Type B pancreatic cell (in vitro differentiated cells): ENCODE data around the gene WNT8B. TPM values are rescaled to one million over a fixed set of nuclear protein-coding genes. Genes with fewer than 3 reads are reported as not detected.

Source experiments
- DNase-seq: peaks from one replicate; pipeline ENCODE4 v3.0.0; 2021; ENCODE audit warnings: mixed read lengths; ENCODE audit not compliant: unreplicated experiment; ENCODE audit errors: extremely low spot score
- H3K27ac Mint-ChIP-seq: 2 replicates; pipeline ENCODE4 v1.8.0; 2021; ENCODE audit warnings: mild to moderate bottlenecking, mixed read lengths
- H3K27me3 Mint-ChIP-seq: 2 replicates; pipeline ENCODE4 v1.8.0; 2021; ENCODE audit warnings: mixed read lengths
- H3K36me3 Mint-ChIP-seq: 2 replicates; pipeline ENCODE4 v1.8.0; 2021; ENCODE audit warnings: mixed read lengths
- H3K4me1 Mint-ChIP-seq: one replicate; pipeline ENCODE4 v1.8.0; 2021; ENCODE audit warnings: mixed read lengths; ENCODE audit not compliant: unreplicated experiment
- H3K4me3 Mint-ChIP-seq: 2 replicates; pipeline ENCODE4 v1.8.0; 2021; ENCODE audit warnings: mild to moderate bottlenecking, mixed read lengths
- H3K9me3 Mint-ChIP-seq: 2 replicates; pipeline ENCODE4 v1.8.0; 2021; ENCODE audit warnings: mixed read lengths
- long read RNA-seq: library from polyadenylated mRNA; unstranded; transcript quantifications from one replicate; pipeline ENCODE4 v2.0.0, GENCODE V29; 2020
- total RNA-seq: library from RNA; stranded (reverse); gene quantifications from 2 replicates; pipeline ENCODE4 v1.2.1, GENCODE V29; 2021; ENCODE audit warnings: low replicate concordance
- TF ChIP-seq, protein P1 (sequence below): fragments of 200-600 bp; sonication (generic); conservative IDR thresholded peaks from 2 replicates; pipeline ENCODE4 v1.5.0; 2021; ENCODE audit warnings: antibody characterized with exemption, mild to moderate bottlenecking

Gene WNT8B, protein sequence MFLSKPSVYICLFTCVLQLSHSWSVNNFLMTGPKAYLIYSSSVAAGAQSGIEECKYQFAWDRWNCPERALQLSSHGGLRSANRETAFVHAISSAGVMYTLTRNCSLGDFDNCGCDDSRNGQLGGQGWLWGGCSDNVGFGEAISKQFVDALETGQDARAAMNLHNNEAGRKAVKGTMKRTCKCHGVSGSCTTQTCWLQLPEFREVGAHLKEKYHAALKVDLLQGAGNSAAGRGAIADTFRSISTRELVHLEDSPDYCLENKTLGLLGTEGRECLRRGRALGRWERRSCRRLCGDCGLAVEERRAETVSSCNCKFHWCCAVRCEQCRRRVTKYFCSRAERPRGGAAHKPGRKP
- total RNA-seq, result 0.29 and 0.68 TPM in 2 replicates
- long read RNA-seq, partial matches to known transcripts, result 1 of 1 reads
- long read RNA-seq, other reads (novel, unspliced or antisense), result 0 of 1 reads

GRCh38 chr10:100462709-100463108 is at the start of gene WNT8B:
TSS of gene WNT8B (plus strand) at chr10:100463009. CDS start at chr10:100463169, 160 bp downstream.
- Mint-ChIP-seq H3K27me3 (peaks cover 78% of the 10 kb centered on the region), H3K36me3 (no peaks in the 10 kb centered on the region), H3K9me3 (no peaks in the 10 kb centered on the region), H3K27ac (no peak within 1 kb of the TSS), H3K4me1 (no peaks in the 10 kb centered on the region), H3K4me3 (no peak within 1 kb of the TSS)
- TF ChIP-seq, protein P1, sequence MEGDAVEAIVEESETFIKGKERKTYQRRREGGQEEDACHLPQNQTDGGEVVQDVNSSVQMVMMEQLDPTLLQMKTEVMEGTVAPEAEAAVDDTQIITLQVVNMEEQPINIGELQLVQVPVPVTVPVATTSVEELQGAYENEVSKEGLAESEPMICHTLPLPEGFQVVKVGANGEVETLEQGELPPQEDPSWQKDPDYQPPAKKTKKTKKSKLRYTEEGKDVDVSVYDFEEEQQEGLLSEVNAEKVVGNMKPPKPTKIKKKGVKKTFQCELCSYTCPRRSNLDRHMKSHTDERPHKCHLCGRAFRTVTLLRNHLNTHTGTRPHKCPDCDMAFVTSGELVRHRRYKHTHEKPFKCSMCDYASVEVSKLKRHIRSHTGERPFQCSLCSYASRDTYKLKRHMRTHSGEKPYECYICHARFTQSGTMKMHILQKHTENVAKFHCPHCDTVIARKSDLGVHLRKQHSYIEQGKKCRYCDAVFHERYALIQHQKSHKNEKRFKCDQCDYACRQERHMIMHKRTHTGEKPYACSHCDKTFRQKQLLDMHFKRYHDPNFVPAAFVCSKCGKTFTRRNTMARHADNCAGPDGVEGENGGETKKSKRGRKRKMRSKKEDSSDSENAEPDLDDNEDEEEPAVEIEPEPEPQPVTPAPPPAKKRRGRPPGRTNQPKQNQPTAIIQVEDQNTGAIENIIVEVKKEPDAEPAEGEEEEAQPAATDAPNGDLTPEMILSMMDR, result no peak
- DNase-seq, result no peak

GRCh38 chr10:100413173-100413572 is 49.6 kb upstream of the WNT8B start:
- no peak overlapping the region for H3K27ac Mint-ChIP-seq
- peaks cover 6% of the 10 kb centered on the region for H3K27me3 Mint-ChIP-seq
- H3K9me3 Mint-ChIP-seq, result no peaks in the 10 kb centered on the region
- no peaks in the 10 kb centered on the region for H3K36me3 Mint-ChIP-seq
- TF ChIP-seq, protein P1, result no peak
- no peaks in the 10 kb centered on the region for H3K4me1 Mint-ChIP-seq
- DNase-seq, result no peak
- no peak overlapping the region for H3K4me3 Mint-ChIP-seq

DNA sequence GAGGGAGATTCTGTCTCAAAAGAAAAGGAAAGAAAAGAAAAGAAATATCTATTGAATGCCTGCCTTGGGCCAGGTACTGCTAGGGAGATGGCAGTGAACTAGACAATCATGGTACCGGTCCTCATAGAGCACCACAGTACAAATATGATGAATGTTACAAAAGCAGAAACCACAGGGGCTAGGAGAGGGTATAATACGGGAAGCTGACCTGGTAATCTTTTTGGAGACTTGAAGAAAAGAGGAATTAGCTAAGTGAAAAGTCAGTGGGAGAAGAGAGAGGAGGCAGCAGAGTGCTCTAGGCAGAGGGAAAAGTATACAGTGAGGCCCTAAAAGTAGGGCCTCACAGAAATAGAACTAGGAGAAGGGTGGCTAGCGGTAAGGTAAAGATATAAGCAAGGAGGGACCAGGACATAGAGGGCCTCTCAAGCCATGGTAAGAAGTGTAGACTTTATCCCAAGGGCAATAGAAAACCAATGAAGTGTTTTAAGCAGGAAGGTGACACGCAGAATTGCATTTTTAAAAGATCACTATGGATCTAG is 42.8 kb upstream of the WNT8B start:
- Mint-ChIP-seq H3K9me3 (no peaks in the 10 kb centered on the region), H3K27ac (no peak overlapping the region), H3K4me1 (peaks cover 8% of the 10 kb centered on the region), H3K4me3 (no peak overlapping the region), H3K27me3 (peaks cover 6% of the 10 kb centered on the region), H3K36me3 (no peaks in the 10 kb centered on the region)
- no peak for DNase-seq
- TF ChIP-seq, protein P1, result no peak

DNA sequence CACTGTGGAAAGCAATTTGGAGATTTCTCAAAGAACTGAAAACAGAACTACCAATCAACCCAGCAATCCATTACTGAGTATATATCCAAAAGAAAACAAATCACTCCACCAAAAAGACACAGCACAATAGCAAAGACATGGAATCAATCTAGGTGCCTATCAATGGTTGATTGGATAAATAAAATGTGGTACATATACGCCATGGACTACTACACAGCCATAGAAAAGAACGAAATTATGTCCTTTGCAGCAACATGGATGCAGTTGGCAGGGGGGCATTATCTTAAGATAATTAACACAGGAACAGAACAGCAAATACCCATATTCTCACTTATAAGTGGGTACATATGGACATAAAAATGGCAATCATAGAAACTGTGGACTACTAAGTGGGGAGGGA is 35.4 kb upstream of the WNT8B start:
- no peaks in the 10 kb centered on the region for H3K27me3 Mint-ChIP-seq
- no peak overlapping the region for H3K27ac Mint-ChIP-seq
- peaks cover 6% of the 10 kb centered on the region for H3K4me1 Mint-ChIP-seq
- no peaks in the 10 kb centered on the region for H3K9me3 Mint-ChIP-seq
- no peaks in the 10 kb centered on the region for H3K36me3 Mint-ChIP-seq
- H3K4me3 Mint-ChIP-seq, result no peak overlapping the region
- DNase-seq, result no peak
- TF ChIP-seq, protein P1, result no peak

DNA sequence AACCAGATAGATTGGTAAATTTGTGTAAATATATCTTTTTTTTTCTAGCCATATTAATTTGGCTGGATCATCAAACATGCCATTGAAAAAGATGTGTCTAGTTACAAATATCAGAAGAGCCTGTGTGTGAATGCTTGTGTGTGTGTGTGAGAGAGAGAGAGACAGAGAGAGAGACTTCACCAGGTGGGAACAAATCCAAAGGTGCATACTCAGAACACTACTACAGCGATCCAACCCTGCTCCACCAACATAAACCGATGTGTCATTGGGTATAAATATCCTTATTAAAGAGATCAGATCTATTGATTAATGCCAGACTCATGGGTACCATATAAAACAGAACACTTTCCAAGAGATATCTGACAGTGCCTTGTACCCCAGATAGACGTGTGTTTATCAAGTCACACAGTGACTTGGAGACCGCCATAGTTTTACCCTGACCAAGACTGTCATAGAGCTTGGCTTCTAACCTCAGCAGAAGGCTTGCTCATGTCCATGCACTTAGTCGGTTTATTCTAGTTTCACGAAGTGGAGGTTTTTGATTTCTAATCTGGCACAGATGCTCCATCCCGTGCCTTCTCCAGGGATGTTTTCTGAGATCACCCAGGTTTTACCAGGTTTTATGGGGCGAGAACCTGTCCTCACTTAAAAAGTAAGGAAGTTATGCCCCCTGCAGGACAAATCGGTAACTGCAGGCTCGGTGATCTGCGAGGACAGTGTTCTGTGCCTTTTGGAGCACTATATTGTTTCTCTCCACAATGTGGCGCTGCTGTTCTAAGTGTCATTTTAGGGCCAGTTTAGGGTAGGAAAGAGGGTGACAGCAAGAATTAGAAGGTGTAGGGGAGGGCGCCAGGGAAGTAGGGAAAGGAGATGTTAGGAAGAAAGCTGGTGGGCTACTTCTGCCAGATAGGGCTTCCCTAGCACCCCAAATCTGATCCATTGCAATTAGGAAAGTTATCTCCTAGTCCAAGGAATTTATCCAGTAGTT is 29.3 kb upstream of the WNT8B start:
- DNase-seq, result peak; percentile 94

More for the DNA sequence above, 29.3 kb upstream of the WNT8B start:
- Mint-ChIP-seq H3K36me3 (no peaks in the 10 kb centered on the region), H3K4me1 (peaks cover 5% of the 10 kb centered on the region), H3K4me3 (no peak overlapping the region), H3K9me3 (no peaks in the 10 kb centered on the region), H3K27ac (no peak overlapping the region), H3K27me3 (peaks cover 4% of the 10 kb centered on the region)
- TF ChIP-seq, protein P1, result peak; percentile 100
